ENCODE data around the gene OTUD3.
"Not testable (repeated sequence)": the region's sequence is repeated elsewhere in the genome, so short reads cannot be mapped to it uniquely, and the experiment has no call there.

The OTUD3 gene

GRCh38 chr1:19882111-19883071 is at the start of gene OTUD3:
Gene OTUD3, plus strand, starts transcription at chr1:19882395. Its CDS starts 119 bp downstream, at chr1:19882514.
- peak; percentile 99 for DNase-seq

GRCh38 chr1:19835578-19835977 is 46.6 kb upstream of the OTUD3 start:
- DNase-seq, result no peak

- no peak for DNase-seq
Measured at GRCh38 chr1:19837866-19838265, 44.3 kb upstream of the OTUD3 start.

- no peak for DNase-seq
Measured at GRCh38 chr1:19840228-19840627, 42.0 kb upstream of the OTUD3 start.

GRCh38 chr1:19844731-19845495 is 37.3 kb upstream of the OTUD3 start:
- DNase-seq, result no peak

GRCh38 chr1:19845555-19845954 is 36.6 kb upstream of the OTUD3 start:
- no peak for DNase-seq

- no peak for DNase-seq
Measured at GRCh38 chr1:19846338-19846737, 35.9 kb upstream of the OTUD3 start.

- not testable (repeated sequence) for DNase-seq
Measured at GRCh38 chr1:19847334-19847733, 34.9 kb upstream of the OTUD3 start.

GRCh38 chr1:19849307-19849706 is 32.9 kb upstream of the OTUD3 start:
- DNase-seq, result not testable (repeated sequence)

- no peak for DNase-seq
Measured at GRCh38 chr1:19850214-19850613, 32.0 kb upstream of the OTUD3 start.

- no peak for DNase-seq
Measured at GRCh38 chr1:19852036-19852435, 30.2 kb upstream of the OTUD3 start.

GRCh38 chr1:19854866-19855265 is 27.3 kb upstream of the OTUD3 start:
- no peak for DNase-seq

GRCh38 chr1:19858893-19859292 is 23.3 kb upstream of the OTUD3 start:
- DNase-seq, result no peak

GRCh38 chr1:19859876-19860275 is 22.3 kb upstream of the OTUD3 start:
- DNase-seq, result no peak

- peak; percentile 93 for DNase-seq
Measured at GRCh38 chr1:19860418-19860817, 21.8 kb upstream of the OTUD3 start.

- DNase-seq, result peak; percentile 71
Measured at GRCh38 chr1:19861034-19861433, 21.2 kb upstream of the OTUD3 start.

- DNase-seq, result no peak
Measured at GRCh38 chr1:19861842-19862530, 20.2 kb upstream of the OTUD3 start.

- DNase-seq, result no peak
Measured at GRCh38 chr1:19862944-19863343, 19.3 kb upstream of the OTUD3 start.

- no peak for DNase-seq
Measured at GRCh38 chr1:19864570-19865160, 17.5 kb upstream of the OTUD3 start.

GRCh38 chr1:19866029-19866428 is 16.2 kb upstream of the OTUD3 start:
- no peak for DNase-seq

GRCh38 chr1:19866758-19867157 is 15.4 kb upstream of the OTUD3 start:
- peak; percentile 77 for DNase-seq

GRCh38 chr1:19868575-19868974 is 13.6 kb upstream of the OTUD3 start:
- DNase-seq, result not testable (repeated sequence)

- DNase-seq, result not testable (repeated sequence)
Measured at GRCh38 chr1:19869453-19869852, 12.7 kb upstream of the OTUD3 start.
